Left lung (tissue), 10 donors: Measurements from ENCODE around the gene SORBS1. TPM values are rescaled to one million over a fixed set of nuclear protein-coding genes. Genes with fewer than 3 reads are reported as not detected.

ENCODE experiments used
- ATAC-seq: fragments of 200-7000 bp; cut with Tn5 transposase; one replicate; pipeline ENCODE4 v1.9.1; 2020; ENCODE audit warnings: moderate library complexity
- DNase-seq, 4 donors: peaks; one replicate each; pipeline ENCODE4 v3.0.0-alpha.2; 2013 to 2020
- H3K27ac ChIP-seq, 2 donors: fragments of 200-600 bp; sonication (generic) in 1 of 2; one replicate each; pipeline versions ENCODE4 v1.5.0 to v1.8.0; 2020 to 2021
- H3K27me3 ChIP-seq, 2 donors: fragments of 200-600 bp; sonication (generic) in 1 of 2; one replicate each; pipeline versions ENCODE4 v1.5.0 to v1.8.0; 2020 to 2021
- H3K36me3 ChIP-seq, 2 donors: fragments of 200-600 bp; sonication (generic) in 1 of 2; one replicate each; pipeline versions ENCODE4 v1.5.0 to v1.8.0; 2020 to 2021
- H3K4me1 ChIP-seq, 2 donors: fragments of 200-600 bp; one replicate each; pipeline ENCODE4 v1.8.0; 2021
- H3K4me3 ChIP-seq, 2 donors: fragments of 200-600 bp; sonication (generic) in 1 of 2; one replicate each; pipeline versions ENCODE4 v1.5.0 to v1.8.0; 2020 to 2021; ENCODE audit warnings: mild to moderate bottlenecking in 1 of 2
- H3K9me3 ChIP-seq, 2 donors: fragments of 200-600 bp; sonication (generic) in 1 of 2; one replicate each; pipeline versions ENCODE4 v1.5.0 to v1.8.0; 2020 to 2021
- CTCF ChIP-seq, 2 donors: fragments of 200-600 bp; sonication (generic) in 1 of 2; IDR thresholded peaks; one replicate each; pipeline versions ENCODE4 v1.5.0 to v1.8.0; 2021; ENCODE audit warnings: antibody characterized with exemption in 2 of 2
- intact Hi-C, 2 donors: fragments of 100-400 bp; cut with DNase I; formaldehyde crosslinking; loops; one replicate each; pipeline versions ENCODE4 v1.11.2 to v1.14.2; 2022
- polyA plus RNA-seq, 6 donors: library from polyadenylated mRNA; unstranded; fragments of 120-200 nt; gene quantifications; one replicate each; pipeline ENCODE4 v1.2.1, GENCODE V29; 2013; ENCODE audit not compliant: insufficient read length in 6 of 6
- total RNA-seq, 2 donors: library from RNA; stranded (reverse); fragmentation: NEBNext Ultra II Directional; extraction: Animal tissue kit (Norgen Biotek cat#: 25700); gene quantifications; one replicate each; pipeline ENCODE4 v1.2.1, GENCODE V29; 2021
- donor health status: DM: no; HTN: yes; CAD: no.
- donor health status: DM: no; HTN: no; CAD: no.

SORBS1 gene
- total and polyA plus RNA-seq, 8 donors, result 23.3 to 52.7 (median 36.4) TPM

GRCh38 chr10:95408148-95408960 lies 152.8 kb downstream of the SORBS1 start:
- intact Hi-C loops, result no loop called here
- H3K4me3 ChIP-seq, result no peak overlapping the region
- no peaks in the 10 kb centered on the region for H3K27me3 ChIP-seq
- DNase-seq (no peak), ATAC-seq (peak; percentile 83)
- peak overlapping the region; percentile 57 to 64 for H3K27ac ChIP-seq
- no peak for TF ChIP-seq CTCF (IDR thresholded peaks at IDR 0.05)
- H3K4me1 ChIP-seq, result peaks cover 6 to 15% of the 10 kb centered on the region in 2 donors
- H3K36me3 ChIP-seq, result no peaks in the 10 kb centered on the region
- no peaks in the 10 kb centered on the region for H3K9me3 ChIP-seq

- intact Hi-C loops, result no loop called here
- no peaks in the 10 kb centered on the region for H3K36me3 ChIP-seq
- no peak for ATAC-seq
These were observed 153.6 kb downstream of the SORBS1 start for GRCh38 chr10:95407546-95407945.

GRCh38 chr10:95406651-95407280 lies 154.4 kb downstream of the SORBS1 start:
- H3K27me3 ChIP-seq, result no peaks in the 10 kb centered on the region
- no peak for TF ChIP-seq CTCF (IDR thresholded peaks at IDR 0.05)
- H3K27ac ChIP-seq, result no peak overlapping the region
- intact Hi-C loops, result no loop called here
- no peak overlapping the region for H3K4me3 ChIP-seq
- peaks cover 6 to 15% of the 10 kb centered on the region in 2 donors for H3K4me1 ChIP-seq
- peak; percentile 29 for ATAC-seq
- peak in 1 of 4 donors; percentile 45 for DNase-seq
- H3K36me3 ChIP-seq, result no peaks in the 10 kb centered on the region
- H3K9me3 ChIP-seq, result no peaks in the 10 kb centered on the region

More at GRCh38 chr10:95407546-95407945, 153.6 kb downstream of the SORBS1 start:
- H3K9me3 ChIP-seq, result no peaks in the 10 kb centered on the region
- no peak for DNase-seq
- no peaks in the 10 kb centered on the region for H3K27me3 ChIP-seq
- H3K4me3 ChIP-seq, result no peak overlapping the region
- peaks cover 6 to 15% of the 10 kb centered on the region in 2 donors for H3K4me1 ChIP-seq
- no peak for TF ChIP-seq CTCF (IDR thresholded peaks at IDR 0.05)
- H3K27ac ChIP-seq, result peak overlapping the region in 1 of 2 donors; percentile 39

- ATAC-seq, result no peak
- H3K27ac ChIP-seq, result no peak overlapping the region
- TF ChIP-seq CTCF (IDR thresholded peaks at IDR 0.05), result no peak
These were observed 155.5 kb downstream of the SORBS1 start for GRCh38 chr10:95405655-95406054.

GRCh38 chr10:95404864-95405263 lies 156.3 kb downstream of the SORBS1 start:
- ATAC-seq (no peak), DNase-seq (no peak)
- Histone ChIP-seq H3K27me3 (no peaks in the 10 kb centered on the region), H3K27ac (no peak overlapping the region), H3K4me1 (peaks cover 6 to 15% of the 10 kb centered on the region in 2 donors), H3K9me3 (no peaks in the 10 kb centered on the region), H3K4me3 (no peak overlapping the region), H3K36me3 (no peaks in the 10 kb centered on the region)
- intact Hi-C loops, result no loop called here
- no peak for TF ChIP-seq CTCF (IDR thresholded peaks at IDR 0.05)

More at GRCh38 chr10:95405655-95406054, 155.5 kb downstream of the SORBS1 start:
- no peaks in the 10 kb centered on the region for H3K36me3 ChIP-seq
- H3K4me3 ChIP-seq, result no peak overlapping the region
- intact Hi-C loops, result no loop called here
- no peaks in the 10 kb centered on the region for H3K27me3 ChIP-seq
- DNase-seq, result no peak
- H3K9me3 ChIP-seq, result no peaks in the 10 kb centered on the region
- peaks cover 6 to 15% of the 10 kb centered on the region in 2 donors for H3K4me1 ChIP-seq
